MCF 10A (cell line): ENCODE results near the gene DLG2. TPM values are rescaled to one million over a fixed set of nuclear protein-coding genes. Genes with fewer than 3 reads are reported as not detected.
"Not testable (repeated sequence)": the region's sequence is repeated elsewhere in the genome, so short reads cannot be mapped to it uniquely, and the experiment has no call there.

Experiments used
- BruUV-seq: library from RNA; stranded (reverse); fragments of 400-500 nt; replicated peaks from 2 replicates; lab custom pipeline; 2021; lab: Mats Ljungman, UMichigan
- CTCF ChIA-PET: fragments of 300-600 bp; sonication (Branson Sonifier 250); formaldehyde crosslinking; extraction: SDS; loops from one replicate; lab custom pipeline; 2021; ENCODE audit warnings: antibody characterized with exemption, inconsistent platforms; lab: Yijun Ruan, JAX
- POLR2A ChIA-PET: fragments of 300-600, 350-650 bp; sonication (Branson Sonifier 250); formaldehyde crosslinking; extraction: SDS; loops from one replicate; lab custom pipeline; 2020; ENCODE audit warnings: antibody characterized with exemption, inconsistent platforms; lab: Yijun Ruan, JAX
- DNase-seq: peaks from one replicate; pipeline ENCODE4 v3.0.0-alpha.2; 2018; ENCODE audit not compliant: unreplicated experiment
- H3K27ac Mint-ChIP-seq: one replicate; pipeline ENCODE4 v1.8.0; 2022; ENCODE audit warnings: mild to moderate bottlenecking, low read depth, mixed read lengths; ENCODE audit not compliant: unreplicated experiment
- H3K27me3 Mint-ChIP-seq: one replicate; pipeline ENCODE4 v1.8.0; 2022; ENCODE audit warnings: mixed read lengths; ENCODE audit not compliant: insufficient read depth, unreplicated experiment
- H3K36me3 Mint-ChIP-seq: one replicate; pipeline ENCODE4 v1.8.0; 2022; ENCODE audit warnings: mild to moderate bottlenecking, moderate library complexity, mixed read lengths; ENCODE audit not compliant: insufficient read depth, unreplicated experiment
- H3K4me1 Mint-ChIP-seq: one replicate; pipeline ENCODE4 v1.8.0; 2022; ENCODE audit warnings: mixed read lengths; ENCODE audit not compliant: insufficient read depth, unreplicated experiment
- H3K4me3 Mint-ChIP-seq: one replicate; pipeline ENCODE4 v1.8.0; 2022; ENCODE audit warnings: mild to moderate bottlenecking, moderate library complexity, mixed read lengths; ENCODE audit not compliant: unreplicated experiment
- H3K9me3 Mint-ChIP-seq: one replicate; pipeline ENCODE4 v1.8.0; 2022; ENCODE audit warnings: mixed read lengths; ENCODE audit not compliant: unreplicated experiment
- CTCF ChIP-seq: fragments of 200-600 bp; IDR thresholded peaks from one replicate; pipeline ENCODE4 v1.8.0; 2022; ENCODE audit warnings: antibody characterized with exemption, mild to moderate bottlenecking; ENCODE audit not compliant: unreplicated experiment
- intact Hi-C: fragments of 100-400 bp; cut with micrococcal nuclease; formaldehyde crosslinking; loops from 2 replicates; pipeline ENCODE4 v1.14.1; 2022
- total RNA-seq: library from RNA; stranded (reverse); gene quantifications from 2 replicates; pipeline ENCODE4 v1.2.3, GENCODE V29; 2022

DLG2 gene
- total RNA-seq, 1 experiment from 2014 or later, result 0.26 TPM

GRCh38 chr11:85249482-85249881, 377.7 kb downstream of the DLG2 start:
- H3K4me3 Mint-ChIP-seq, result no peak overlapping the region
- POLR2A ChIA-PET, result no interaction called here
- no peak for TF ChIP-seq CTCF
- intact Hi-C loops, result no loop called here
- no peaks in the 10 kb centered on the region for H3K9me3 Mint-ChIP-seq
- no peaks in the 10 kb centered on the region for H3K4me1 Mint-ChIP-seq
- H3K27me3 Mint-ChIP-seq, result no peaks in the 10 kb centered on the region
- H3K27ac Mint-ChIP-seq, result no peak overlapping the region
- H3K36me3 Mint-ChIP-seq, result no peaks in the 10 kb centered on the region
- CTCF ChIA-PET, result no interaction called here
- DNase-seq, result no peak
- no TSS peak for BruUV-seq

GRCh38 chr11:85247797-85248196, 379.3 kb downstream of the DLG2 start:
- no peak overlapping the region for H3K4me3 Mint-ChIP-seq
- ChIA-PET POLR2A (interaction anchor here (0.7 kb wide), 1 partner anchor 43 kb away, joined by 3 read pairs; no protein-coding TSS in a partner anchor), CTCF (interaction anchor here (0.7 kb wide), 2 partner anchors 154 to 676 kb away, joined by 3 read pairs; no protein-coding TSS in a partner anchor)
- H3K4me1 Mint-ChIP-seq, result no peaks in the 10 kb centered on the region
- TF ChIP-seq CTCF, result no peak
- intact Hi-C loops, result no loop called here
- no peak overlapping the region for H3K27ac Mint-ChIP-seq
- no peak for DNase-seq
- no peaks in the 10 kb centered on the region for H3K27me3 Mint-ChIP-seq
- no peaks in the 10 kb centered on the region for H3K36me3 Mint-ChIP-seq
- no TSS peak for BruUV-seq
- no peaks in the 10 kb centered on the region for H3K9me3 Mint-ChIP-seq

GRCh38 chr11:85238906-85239305, 388.2 kb downstream of the DLG2 start:
- DNase-seq, result no peak
- Mint-ChIP-seq H3K9me3 (no peaks in the 10 kb centered on the region), H3K4me3 (no peak overlapping the region), H3K36me3 (no peaks in the 10 kb centered on the region), H3K27me3 (no peaks in the 10 kb centered on the region), H3K4me1 (no peaks in the 10 kb centered on the region), H3K27ac (no peak overlapping the region)
- POLR2A ChIA-PET, result no interaction called here
- BruUV-seq, result no TSS peak
- intact Hi-C loops, result no loop called here
- CTCF ChIA-PET, result no interaction called here
- no peak for TF ChIP-seq CTCF

GRCh38 chr11:85238038-85238437, 389.1 kb downstream of the DLG2 start:
- H3K27me3 Mint-ChIP-seq, POLR2A ChIA-PET, H3K9me3 Mint-ChIP-seq, H3K4me1 Mint-ChIP-seq, CTCF ChIA-PET, BruUV-seq, H3K27ac Mint-ChIP-seq, H3K4me3 Mint-ChIP-seq, DNase-seq, H3K36me3 Mint-ChIP-seq, intact Hi-C loops: not testable (repeated sequence)

GRCh38 chr11:85236211-85236610, 390.9 kb downstream of the DLG2 start:
- POLR2A ChIA-PET, result no interaction called here
- CTCF ChIA-PET, result interaction anchor here (1.3 kb wide), 1 partner anchor 47 kb away, joined by 4 read pairs; no protein-coding TSS in a partner anchor
- H3K4me3 Mint-ChIP-seq, result no peak overlapping the region
- H3K9me3 Mint-ChIP-seq, result no peaks in the 10 kb centered on the region
- BruUV-seq, result no TSS peak
- no peaks in the 10 kb centered on the region for H3K27me3 Mint-ChIP-seq
- no peak for TF ChIP-seq CTCF
- no peak overlapping the region for H3K27ac Mint-ChIP-seq
- intact Hi-C loops, result no loop called here
- no peak for DNase-seq
- no peaks in the 10 kb centered on the region for H3K36me3 Mint-ChIP-seq
- H3K4me1 Mint-ChIP-seq, result no peaks in the 10 kb centered on the region
